ENCODE results near the gene ASPSCR1. TPM values are rescaled to one million over a fixed set of nuclear protein-coding genes. Genes with fewer than 3 reads are reported as not detected.

Gene ASPSCR1
- total RNA-seq, 1 experiment from 2014 or later: 37.7 TPM

DNA sequence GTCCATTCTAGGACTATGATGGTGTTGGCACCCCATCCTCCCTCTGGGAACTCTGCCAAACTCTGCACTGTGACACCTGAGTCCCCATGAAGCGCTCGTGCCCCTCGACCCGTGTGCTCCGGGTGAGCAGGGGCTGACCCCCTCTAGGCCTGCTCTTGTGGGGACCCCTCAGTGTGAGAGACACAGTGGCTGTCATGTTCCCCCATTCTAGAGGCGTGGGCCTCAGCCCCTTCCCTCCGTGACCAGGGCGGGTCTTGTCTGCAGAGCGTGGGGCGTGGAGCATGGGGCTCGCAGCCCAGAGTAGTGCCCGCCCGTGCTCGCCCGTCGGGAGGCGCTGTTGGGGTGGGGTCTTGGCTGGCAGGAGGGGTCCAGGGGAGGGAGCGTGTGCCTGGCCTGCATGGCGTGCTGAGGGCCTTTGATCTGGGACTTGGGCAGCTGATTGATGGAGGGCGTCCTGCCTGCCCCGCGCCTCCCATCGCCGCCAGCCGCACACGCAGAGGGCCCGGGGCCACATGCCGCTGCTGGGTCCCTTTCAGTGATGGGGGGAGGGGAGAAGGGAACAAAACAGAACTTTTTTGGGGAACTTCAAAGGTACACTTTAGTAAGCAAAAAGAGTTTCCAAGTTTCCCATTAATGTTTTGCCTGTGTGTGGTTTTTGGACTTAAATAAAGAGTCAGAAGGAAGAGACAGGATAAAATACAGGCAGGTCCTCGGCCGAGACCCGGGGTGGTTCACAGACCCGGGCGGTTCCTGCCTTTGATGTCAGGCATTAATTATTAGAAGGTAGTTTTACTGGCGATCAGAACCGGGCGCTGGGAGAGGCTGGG is 22.8 kb downstream of the ASPSCR1 start:
- intact Hi-C loops (cut with micrococcal nuclease; ENCODE audit: unreplicated experiment): no loop called here
- DNase-seq: no peak
- Mint-ChIP-seq H3K9me3 (ENCODE audit: low read depth, unreplicated experiment) (no peaks in the 10 kb centered on the region), H3K27me3 (ENCODE audit: unreplicated experiment) (no peaks in the 10 kb centered on the region), H3K4me3 (ENCODE audit: low read depth, unreplicated experiment) (no peak overlapping the region), H3K27ac (ENCODE audit: unreplicated experiment) (no peak overlapping the region), H3K36me3 (ENCODE audit: insufficient read depth, unreplicated experiment) (peaks cover 25% of the 10 kb centered on the region), H3K4me1 (ENCODE audit: low read depth, unreplicated experiment) (no peaks in the 10 kb centered on the region)
- CTCF ChIA-PET: no interaction called here
- no TSS peak for BruUV-seq (replicated peaks)
- TF ChIP-seq, protein P1, sequence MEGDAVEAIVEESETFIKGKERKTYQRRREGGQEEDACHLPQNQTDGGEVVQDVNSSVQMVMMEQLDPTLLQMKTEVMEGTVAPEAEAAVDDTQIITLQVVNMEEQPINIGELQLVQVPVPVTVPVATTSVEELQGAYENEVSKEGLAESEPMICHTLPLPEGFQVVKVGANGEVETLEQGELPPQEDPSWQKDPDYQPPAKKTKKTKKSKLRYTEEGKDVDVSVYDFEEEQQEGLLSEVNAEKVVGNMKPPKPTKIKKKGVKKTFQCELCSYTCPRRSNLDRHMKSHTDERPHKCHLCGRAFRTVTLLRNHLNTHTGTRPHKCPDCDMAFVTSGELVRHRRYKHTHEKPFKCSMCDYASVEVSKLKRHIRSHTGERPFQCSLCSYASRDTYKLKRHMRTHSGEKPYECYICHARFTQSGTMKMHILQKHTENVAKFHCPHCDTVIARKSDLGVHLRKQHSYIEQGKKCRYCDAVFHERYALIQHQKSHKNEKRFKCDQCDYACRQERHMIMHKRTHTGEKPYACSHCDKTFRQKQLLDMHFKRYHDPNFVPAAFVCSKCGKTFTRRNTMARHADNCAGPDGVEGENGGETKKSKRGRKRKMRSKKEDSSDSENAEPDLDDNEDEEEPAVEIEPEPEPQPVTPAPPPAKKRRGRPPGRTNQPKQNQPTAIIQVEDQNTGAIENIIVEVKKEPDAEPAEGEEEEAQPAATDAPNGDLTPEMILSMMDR (IDR thresholded peaks at IDR 0.05; ENCODE audit: unreplicated experiment): no peak

DNA sequence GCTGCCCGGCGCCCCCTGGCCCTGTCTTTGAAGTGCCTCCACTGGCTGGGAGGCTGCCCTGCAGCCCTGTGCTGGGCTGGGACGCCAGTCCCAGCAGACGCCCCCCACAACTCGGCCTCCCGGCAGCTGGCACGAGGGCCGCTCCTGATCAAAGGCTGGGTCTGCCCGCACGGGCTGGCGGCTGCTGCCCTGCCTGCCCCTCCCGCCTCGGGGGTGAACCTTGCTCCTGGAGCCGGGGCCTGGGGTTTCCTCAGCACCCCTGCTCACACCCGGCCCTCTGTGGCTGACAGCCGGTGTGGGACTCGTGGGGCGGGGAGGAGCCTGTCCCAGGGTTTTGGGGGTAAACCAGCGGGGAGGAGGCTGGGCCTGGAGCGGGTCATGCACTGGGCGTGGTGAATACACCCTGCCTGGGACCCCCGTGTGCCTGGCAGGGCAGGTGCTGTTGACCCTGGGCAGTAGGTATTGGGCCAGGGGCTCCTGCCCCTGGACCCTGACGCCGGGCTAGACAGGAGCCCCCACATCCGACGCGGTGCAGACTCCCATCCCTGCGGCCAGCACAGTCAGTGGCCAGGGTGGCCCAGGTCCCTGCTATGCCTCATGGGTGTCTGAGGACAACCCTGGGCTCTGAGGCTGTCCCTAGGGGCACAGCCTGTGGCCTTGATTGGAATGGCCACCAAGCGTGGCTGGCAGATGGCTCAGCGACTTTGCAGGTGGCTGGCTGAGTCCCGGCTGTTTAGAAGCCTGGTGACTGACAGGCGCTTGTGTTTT is 23.6 kb downstream of the ASPSCR1 start:
- Mint-ChIP-seq H3K9me3 (ENCODE audit: low read depth, unreplicated experiment) (no peaks in the 10 kb centered on the region), H3K4me3 (ENCODE audit: low read depth, unreplicated experiment) (no peak overlapping the region), H3K4me1 (ENCODE audit: low read depth, unreplicated experiment) (no peaks in the 10 kb centered on the region), H3K27ac (ENCODE audit: unreplicated experiment) (no peak overlapping the region), H3K27me3 (ENCODE audit: unreplicated experiment) (no peaks in the 10 kb centered on the region), H3K36me3 (ENCODE audit: insufficient read depth, unreplicated experiment) (peaks cover 20% of the 10 kb centered on the region)
- CTCF ChIA-PET: interaction anchor here (1.2 kb wide), 1 partner anchor 10 kb away, joined by 5 read pairs; no protein-coding TSS in a partner anchor
- no TSS peak for BruUV-seq (replicated peaks)
- TF ChIP-seq, protein P1 (IDR thresholded peaks at IDR 0.05; ENCODE audit: unreplicated experiment): no peak
- intact Hi-C loops (cut with micrococcal nuclease; ENCODE audit: unreplicated experiment): no loop called here
- no peak for DNase-seq

DNA sequence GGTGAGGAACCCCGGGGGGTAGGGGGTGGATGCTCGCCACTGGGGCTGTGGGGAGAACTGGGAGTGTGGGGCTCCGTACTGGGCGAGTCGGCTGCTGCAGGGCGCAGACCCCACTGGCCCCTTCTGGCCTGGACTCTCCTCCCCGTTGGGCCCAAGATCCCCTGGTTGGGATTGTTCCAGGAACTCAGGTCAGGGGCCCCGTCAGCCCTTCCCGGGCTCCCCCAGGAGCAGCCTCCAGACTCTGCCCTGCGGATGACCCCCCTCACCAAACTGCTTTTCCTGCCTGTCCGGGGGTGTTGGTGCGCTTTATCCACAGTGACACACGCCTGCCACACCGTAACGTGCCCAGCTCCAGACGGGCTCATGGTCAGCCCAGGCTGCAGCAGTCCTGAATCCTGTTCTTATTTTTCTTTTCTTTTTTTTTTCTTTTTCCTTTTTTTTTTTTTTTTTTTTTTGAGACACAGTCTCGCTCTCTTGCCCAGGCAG is 24.2 kb downstream of the ASPSCR1 start:
- no peak for DNase-seq
- no peak overlapping the region for H3K4me3 Mint-ChIP-seq (ENCODE audit: low read depth, unreplicated experiment)
- CTCF ChIA-PET: interaction anchor here (1.2 kb wide), 1 partner anchor 10 kb away, joined by 5 read pairs; no protein-coding TSS in a partner anchor

More for the DNA sequence above, 24.2 kb downstream of the ASPSCR1 start:
- TF ChIP-seq, protein P1 (IDR thresholded peaks at IDR 0.05; ENCODE audit: unreplicated experiment): no peak
- intact Hi-C loops (cut with micrococcal nuclease; ENCODE audit: unreplicated experiment): no loop called here
- H3K4me1 Mint-ChIP-seq (ENCODE audit: low read depth, unreplicated experiment): no peaks in the 10 kb centered on the region
- no peak overlapping the region for H3K27ac Mint-ChIP-seq (ENCODE audit: unreplicated experiment)
- H3K9me3 Mint-ChIP-seq (ENCODE audit: low read depth, unreplicated experiment): no peaks in the 10 kb centered on the region
- H3K27me3 Mint-ChIP-seq (ENCODE audit: unreplicated experiment): no peaks in the 10 kb centered on the region
- no TSS peak for BruUV-seq (replicated peaks)
- peaks cover 14% of the 10 kb centered on the region for H3K36me3 Mint-ChIP-seq (ENCODE audit: insufficient read depth, unreplicated experiment)

All from Calu3 (cell line).